Liver (tissue), 3 donors: Measurements from ENCODE around the gene OXNAD1.

ENCODE experiments used
- ATF3 ChIP-seq: IDR thresholded peaks from 2 replicates; pipeline ENCODE4 v1.6.1; 2016; ENCODE audit warnings: antibody characterized with exemption
- CTCF ChIP-seq: fragments of 150-350 bp; IDR thresholded peaks from 2 replicates; pipeline ENCODE4 v1.5.1; 2017; ENCODE audit warnings: improper control_type of control experiment, low read depth, low read length; ENCODE audit not compliant: missing input control
- EGR1 ChIP-seq, 2 donors: IDR thresholded peaks; 2 replicates each; pipeline ENCODE4 v1.6.1; 2016 to 2018; ENCODE audit warnings: antibody characterized with exemption in 2 of 2, low read depth in 2 of 2
- FOXA1 ChIP-seq: IDR thresholded peaks from 2 replicates; pipeline ENCODE4 v1.6.1; 2016; ENCODE audit warnings: antibody characterized with exemption
- GABPA ChIP-seq, 2 donors: IDR thresholded peaks in 1 of 2; conservative IDR thresholded peaks in 1 of 2; 2 replicates each; pipeline ENCODE4 v1.6.1; 2016; ENCODE audit warnings: antibody characterized with exemption in 2 of 2, mild to moderate bottlenecking in 1 of 2, moderate library complexity in 1 of 2
- HNF4A ChIP-seq, 2 donors: conservative IDR thresholded peaks; 2 replicates each; pipeline ENCODE4 v1.6.1; 2016; ENCODE audit warnings: antibody characterized with exemption in 2 of 2, mild to moderate bottlenecking in 2 of 2
- JUND ChIP-seq, 2 donors: IDR thresholded peaks; 2 replicates each; pipeline ENCODE4 v1.6.1; 2016; ENCODE audit warnings: antibody characterized with exemption in 2 of 2
- MAX ChIP-seq: IDR thresholded peaks from 2 replicates; pipeline ENCODE4 v1.6.1; 2016; ENCODE audit warnings: antibody characterized with exemption
- NR2F2 ChIP-seq: IDR thresholded peaks from 2 replicates; pipeline ENCODE4 v1.6.1; 2016; ENCODE audit warnings: antibody characterized with exemption
- RAD21 ChIP-seq, 2 donors: IDR thresholded peaks; 2 replicates each; pipeline ENCODE4 v1.6.1; 2016; ENCODE audit warnings: antibody characterized with exemption in 2 of 2, mild to moderate bottlenecking in 2 of 2
- REST ChIP-seq: IDR thresholded peaks from 2 replicates; pipeline ENCODE4 v1.6.1; 2016; ENCODE audit warnings: antibody characterized with exemption, mild to moderate bottlenecking
- TAF1 ChIP-seq: conservative IDR thresholded peaks from 2 replicates; pipeline ENCODE4 v1.6.1; 2016; ENCODE audit warnings: antibody characterized with exemption, mild to moderate bottlenecking
- YY1 ChIP-seq: IDR thresholded peaks from 2 replicates; pipeline ENCODE4 v1.6.1; 2016; ENCODE audit warnings: antibody characterized with exemption, mild to moderate bottlenecking
- ZBTB33 ChIP-seq: IDR thresholded peaks from 2 replicates; pipeline ENCODE4 v1.6.1; 2016; ENCODE audit warnings: antibody characterized with exemption
- donor health status: healthy.
- donor health status: healthy.

- TF ChIP-seq HNF4A (conservative IDR thresholded peaks at IDR 0.05) = no peak
- TF ChIP-seq CTCF = no peak
- no peak for TF ChIP-seq REST
- no peak for TF ChIP-seq FOXA1
- TF ChIP-seq TAF1 = no peak
- no peak for TF ChIP-seq YY1
- no peak for TF ChIP-seq JUND (IDR thresholded peaks at IDR 0.05)
- TF ChIP-seq GABPA (IDR thresholded peaks at IDR 0.05 in 1 of 2, conservative IDR thresholded peaks at IDR 0.05 in 1 of 2) = no peak
- no peak for TF ChIP-seq EGR1 (IDR thresholded peaks at IDR 0.05; ENCODE audit: low read depth in 2 of 2)
- TF ChIP-seq RAD21 (IDR thresholded peaks at IDR 0.05) = no peak
- TF ChIP-seq NR2F2 = no peak
- TF ChIP-seq ATF3 = no peak
- no peak for TF ChIP-seq ZBTB33
- TF ChIP-seq MAX = no peak
Observed at GRCh38 chr3:16318176-16318575, 53.2 kb downstream of the OXNAD1 start.
